ENCODE data around the gene LASP1NB.

LASP1NB gene

DNA sequence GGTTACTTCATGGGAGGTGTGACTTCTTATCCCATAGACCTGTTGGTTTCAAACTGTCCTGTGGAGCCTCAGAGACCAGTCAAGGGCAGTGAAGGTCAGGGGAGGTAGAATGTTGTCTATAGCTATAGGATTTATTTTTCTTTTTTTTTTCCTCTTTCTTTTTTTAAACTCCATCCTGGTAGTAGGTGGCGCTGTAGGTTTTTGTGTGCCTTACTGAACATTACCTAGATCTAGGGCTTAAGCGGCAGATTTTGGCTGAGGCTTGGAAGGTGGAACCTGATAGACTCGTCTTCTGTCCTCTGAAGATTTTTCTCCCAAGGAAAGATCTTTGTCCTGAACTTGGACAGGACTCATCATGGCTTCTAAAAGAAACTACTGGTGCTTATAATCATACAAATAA is 8.2 kb upstream of the LASP1NB start:
- TF ChIP-seq POLR2A (IDR thresholded peaks at IDR 0.05): no peak
- TF ChIP-seq, protein P1, sequence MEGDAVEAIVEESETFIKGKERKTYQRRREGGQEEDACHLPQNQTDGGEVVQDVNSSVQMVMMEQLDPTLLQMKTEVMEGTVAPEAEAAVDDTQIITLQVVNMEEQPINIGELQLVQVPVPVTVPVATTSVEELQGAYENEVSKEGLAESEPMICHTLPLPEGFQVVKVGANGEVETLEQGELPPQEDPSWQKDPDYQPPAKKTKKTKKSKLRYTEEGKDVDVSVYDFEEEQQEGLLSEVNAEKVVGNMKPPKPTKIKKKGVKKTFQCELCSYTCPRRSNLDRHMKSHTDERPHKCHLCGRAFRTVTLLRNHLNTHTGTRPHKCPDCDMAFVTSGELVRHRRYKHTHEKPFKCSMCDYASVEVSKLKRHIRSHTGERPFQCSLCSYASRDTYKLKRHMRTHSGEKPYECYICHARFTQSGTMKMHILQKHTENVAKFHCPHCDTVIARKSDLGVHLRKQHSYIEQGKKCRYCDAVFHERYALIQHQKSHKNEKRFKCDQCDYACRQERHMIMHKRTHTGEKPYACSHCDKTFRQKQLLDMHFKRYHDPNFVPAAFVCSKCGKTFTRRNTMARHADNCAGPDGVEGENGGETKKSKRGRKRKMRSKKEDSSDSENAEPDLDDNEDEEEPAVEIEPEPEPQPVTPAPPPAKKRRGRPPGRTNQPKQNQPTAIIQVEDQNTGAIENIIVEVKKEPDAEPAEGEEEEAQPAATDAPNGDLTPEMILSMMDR (IDR thresholded peaks at IDR 0.05): no peak
- WGBS, 4 donors: 93 to 99% (median 96%) methylated on average over 3 of the region's 3 CpGs
- DNase-seq (no peak), ATAC-seq (no peak)
- no peaks in the 10 kb centered on the region for H3K9me3 ChIP-seq
- peaks cover 7 to 68% (median 46%) of the 10 kb centered on the region in 12 donors for H3K4me1 ChIP-seq
- H3K36me3 ChIP-seq: peaks cover 0 to 85% (median 66%) of the 10 kb centered on the region in 9 donors
- H3K27ac ChIP-seq: no peak overlapping the region
- H3K4me3 ChIP-seq: no peak overlapping the region
- H3K27me3 ChIP-seq: no peaks in the 10 kb centered on the region
- intact Hi-C loops (cut with DNase I): no loop called here

DNA sequence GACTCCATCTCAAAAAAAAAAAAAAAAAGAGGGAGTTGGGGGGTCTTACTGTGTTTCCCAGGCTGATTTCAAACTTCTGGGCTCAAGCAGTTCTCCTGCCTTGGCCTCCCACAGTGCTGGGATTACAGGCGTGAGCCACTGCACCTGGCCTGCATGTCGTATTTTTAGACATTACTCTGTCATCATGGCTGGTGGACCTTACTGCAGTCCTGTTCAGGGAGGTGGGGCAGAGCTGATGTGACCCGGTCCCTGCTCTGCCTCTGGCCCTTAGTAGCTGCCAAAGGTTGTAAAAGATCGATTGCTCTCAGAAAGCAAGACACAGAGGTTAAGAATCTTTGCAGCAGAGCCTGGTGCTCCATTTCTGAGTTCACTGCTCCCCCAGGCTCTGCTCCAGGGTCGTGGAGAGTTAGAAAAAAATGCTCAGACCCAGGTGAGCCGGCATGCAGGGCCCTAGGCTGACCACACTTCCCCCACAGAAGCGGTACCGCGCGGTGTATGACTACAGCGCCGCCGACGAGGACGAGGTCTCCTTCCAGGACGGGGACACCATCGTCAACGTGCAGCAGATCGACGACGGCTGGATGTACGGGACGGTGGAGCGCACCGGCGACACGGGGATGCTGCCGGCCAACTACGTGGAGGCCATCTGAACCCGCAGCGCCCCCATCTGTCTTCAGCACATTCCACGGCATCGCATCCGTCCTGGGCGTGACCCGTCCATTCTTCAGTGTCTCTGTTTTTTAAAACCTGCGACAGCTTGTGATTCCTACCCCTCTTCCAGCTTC is 7.1 kb upstream of the LASP1NB start:
- Histone ChIP-seq H3K4me3 (no peak overlapping the region), H3K4me1 (peaks cover 3 to 68% (median 46%) of the 10 kb centered on the region in 12 donors), H3K9me3 (no peaks in the 10 kb centered on the region), H3K27ac (peak overlapping the region in 2 of 12 donors; percentile 5 to 9), H3K36me3 (peaks cover 0 to 75% (median 64%) of the 10 kb centered on the region in 9 donors), H3K27me3 (no peaks in the 10 kb centered on the region)
- WGBS, 4 donors: 82 to 86% (median 84%) methylated on average over 33 to 37 of the region's 37 CpGs
- intact Hi-C loops (cut with DNase I): loop anchor here in 1 of 10 donors (2.0 kb wide), 1 partner anchor 44 kb away; no protein-coding TSS in a partner anchor
- TF ChIP-seq, protein P1 (IDR thresholded peaks at IDR 0.05): no peak
- TF ChIP-seq POLR2A (IDR thresholded peaks at IDR 0.05): no peak
- ATAC-seq: no peak
- DNase-seq: no peak

DNA sequence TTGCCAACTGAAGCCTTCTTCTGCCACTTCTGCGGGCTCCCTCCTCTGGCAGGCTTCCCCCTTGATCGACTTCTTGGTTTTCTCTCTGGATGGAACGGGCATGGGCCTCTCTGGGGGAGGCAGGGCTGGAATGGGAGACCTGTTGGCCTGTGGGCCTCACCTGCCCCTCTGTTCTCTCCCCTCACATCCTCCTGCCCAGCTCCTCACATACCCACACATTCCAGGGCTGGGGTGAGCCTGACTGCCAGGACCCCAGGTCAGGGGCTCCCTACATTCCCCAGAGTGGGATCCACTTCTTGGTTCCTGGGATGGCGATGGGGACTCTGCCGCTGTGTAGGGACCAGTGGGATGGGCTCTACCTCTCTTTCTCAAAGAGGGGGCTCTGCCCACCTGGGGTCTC is 6.5 kb upstream of the LASP1NB start:
- 91 to 98% (median 94%) methylated on average over 4 to 5 of the region's 5 CpGs for WGBS, 4 donors
- DNase-seq (no peak), ATAC-seq (no peak)
- intact Hi-C loops (cut with DNase I): loop anchor here in 1 of 10 donors (2.0 kb wide), 1 partner anchor 44 kb away; no protein-coding TSS in a partner anchor
- Histone ChIP-seq H3K27me3 (no peaks in the 10 kb centered on the region), H3K4me1 (peaks cover 3 to 69% (median 45%) of the 10 kb centered on the region in 12 donors), H3K9me3 (no peaks in the 10 kb centered on the region), H3K36me3 (peaks cover 0 to 69% (median 61%) of the 10 kb centered on the region in 9 donors), H3K4me3 (no peak overlapping the region), H3K27ac (peak overlapping the region in 6 of 12 donors; percentile 5 to 42 (median 12))
- TF ChIP-seq, protein P1 (IDR thresholded peaks at IDR 0.05): no peak
- TF ChIP-seq POLR2A (IDR thresholded peaks at IDR 0.05): no peak

DNA sequence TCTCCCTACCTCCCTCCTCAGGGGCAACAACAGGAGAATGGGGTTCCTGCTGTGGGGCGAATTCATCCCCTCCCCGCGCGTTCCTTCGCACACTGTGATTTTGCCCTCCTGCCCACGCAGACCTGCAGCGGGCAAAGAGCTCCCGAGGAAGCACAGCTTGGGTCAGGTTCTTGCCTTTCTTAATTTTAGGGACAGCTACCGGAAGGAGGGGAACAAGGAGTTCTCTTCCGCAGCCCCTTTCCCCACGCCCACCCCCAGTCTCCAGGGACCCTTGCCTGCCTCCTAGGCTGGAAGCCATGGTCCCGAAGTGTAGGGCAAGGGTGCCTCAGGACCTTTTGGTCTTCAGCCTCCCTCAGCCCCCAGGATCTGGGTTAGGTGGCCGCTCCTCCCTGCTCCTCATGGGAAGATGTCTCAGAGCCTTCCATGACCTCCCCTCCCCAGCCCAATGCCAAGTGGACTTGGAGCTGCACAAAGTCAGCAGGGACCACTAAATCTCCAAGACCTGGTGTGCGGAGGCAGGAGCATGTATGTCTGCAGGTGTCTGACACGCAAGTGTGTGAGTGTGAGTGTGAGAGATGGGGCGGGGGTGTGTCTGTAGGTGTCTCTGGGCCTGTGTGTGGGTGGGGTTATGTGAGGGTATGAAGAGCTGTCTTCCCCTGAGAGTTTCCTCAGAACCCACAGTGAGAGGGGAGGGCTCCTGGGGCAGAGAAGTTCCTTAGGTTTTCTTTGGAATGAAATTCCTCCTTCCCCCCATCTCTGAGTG is 5.9 kb upstream of the LASP1NB start:
- H3K4me3 ChIP-seq: no peak overlapping the region
- H3K27ac ChIP-seq: peak overlapping the region in 9 of 12 donors; percentile 9 to 84 (median 66)
- no peak for ATAC-seq
- WGBS, 4 donors: 87 to 95% (median 90%) methylated on average over 16 of the region's 16 CpGs
- peaks cover 0 to 63% (median 55%) of the 10 kb centered on the region in 9 donors for H3K36me3 ChIP-seq
- DNase-seq: no peak
- intact Hi-C loops (cut with DNase I): loop anchor here in 4 of 10 donors (2.0 to 5.0 kb wide), 3 partner anchors 37 to 47 kb away; partner anchors contain the start of gene LASP1 (in 2 of the 4)
- H3K9me3 ChIP-seq: no peaks in the 10 kb centered on the region
- no peak for TF ChIP-seq POLR2A (IDR thresholded peaks at IDR 0.05)
- TF ChIP-seq, protein P1 (IDR thresholded peaks at IDR 0.05): no peak
- no peaks in the 10 kb centered on the region for H3K27me3 ChIP-seq
- H3K4me1 ChIP-seq: peaks cover 3 to 65% (median 42%) of the 10 kb centered on the region in 12 donors

All from heart left ventricle (tissue), 16 donors.